Smooth muscle cell (in vitro differentiated cells): ENCODE results near the gene ADAMTSL2. TPM values are rescaled to one million over a fixed set of nuclear protein-coding genes. Genes with fewer than 3 reads are reported as not detected.

Experiments used
- DNase-seq: peaks from one replicate; lab custom pipeline; 2025; ENCODE audit not compliant: unreplicated experiment; lab: John Stamatoyannopoulos, UW
- H2AFZ ChIP-seq: fragments of 200-600 bp; sonication (generic); 2 replicates; pipeline ENCODE4 v1.6.0; 2016; ENCODE audit warnings: antibody characterized with exemption, low read depth, mild to moderate bottlenecking
- H3F3A ChIP-seq: fragments of 200-600 bp; sonication (generic); 2 replicates; pipeline ENCODE4 v1.6.0; 2017; ENCODE audit warnings: antibody characterized with exemption, low read depth
- H3K27ac ChIP-seq: fragments of 200-600 bp; sonication (generic); 2 replicates; pipeline ENCODE4 v1.5.1; 2016; ENCODE audit warnings: low read depth, mild to moderate bottlenecking
- H3K27me3 ChIP-seq: fragments of 200-600 bp; sonication (generic); 2 replicates; pipeline ENCODE4 v1.6.1; 2016; ENCODE audit warnings: low read depth, mild to moderate bottlenecking
- H3K36me3 ChIP-seq: fragments of 200-600 bp; sonication (generic); 2 replicates; pipeline ENCODE4 v1.5.1; 2016; ENCODE audit warnings: low read depth
- H3K4me1 ChIP-seq: fragments of 200-600 bp; sonication (generic); 2 replicates; pipeline ENCODE4 v1.5.1; 2016; ENCODE audit warnings: low read depth
- H3K4me2 ChIP-seq: fragments of 200-600 bp; sonication (generic); 2 replicates; pipeline ENCODE4 v1.6.0; 2016; ENCODE audit warnings: mild to moderate bottlenecking
- H3K4me3 ChIP-seq: fragments of 200-600 bp; sonication (generic); 2 replicates; pipeline ENCODE4 v1.5.1; 2016; ENCODE audit warnings: mild to moderate bottlenecking
- H3K79me2 ChIP-seq: fragments of 200-600 bp; sonication (generic); 2 replicates; pipeline ENCODE4 v1.6.0; 2016; ENCODE audit warnings: low read depth, mild to moderate bottlenecking
- H3K9ac ChIP-seq: fragments of 200-600 bp; sonication (generic); 2 replicates; pipeline ENCODE4 v1.6.0; 2016; ENCODE audit warnings: low read depth
- H3K9me3 ChIP-seq: fragments of 200-600 bp; sonication (generic); replicated peaks from 2 replicates; pipeline ENCODE4 v1.5.1; 2016; ENCODE audit warnings: low read depth
- H4K20me1 ChIP-seq: fragments of 200-600 bp; sonication (generic); 2 replicates; pipeline ENCODE4 v1.6.0; 2016; ENCODE audit warnings: low read depth
- WGBS: methylation state at CpG from one replicate; pipeline ENCODE4 v1.1.7; 2016; ENCODE audit warnings: low lambda C conversion rate; 5-methylcytosine and 5-hydroxymethylcytosine counted together
- polyA plus RNA-seq: library from polyadenylated mRNA; unstranded; fragments of >200 nt; fragmentation: Nextera tagmentation; extraction: Ambion mirVana; gene quantifications from 2 replicates; pipeline ENCODE4 v1.2.1, GENCODE V29; 2016
- total RNA-seq: library from RNA; depleted of rRNA; stranded (reverse); fragments of >200 nt; gene quantifications from 2 replicates; pipeline ENCODE4 v1.2.3, GENCODE V29; 2014
- TF ChIP-seq, protein P1 (sequence below): fragments of 200-600 bp; sonication (generic); IDR thresholded peaks from 2 replicates; pipeline ENCODE4 v1.5.1; 2017; ENCODE audit warnings: borderline replicate concordance, mild to moderate bottlenecking, antibody characterized with exemption; ENCODE audit not compliant: insufficient read depth, poor library complexity, severe bottlenecking

Gene ADAMTSL2
- total and polyA plus RNA-seq, 2 experiments from 2014 or later = 8.1 to 10.5 TPM

GRCh38 chr9:133488686-133489252 lies 45.7 kb upstream of the ADAMTSL2 start:
- Histone ChIP-seq H2AFZ (no peak overlapping the region), H3K4me2 (no peak overlapping the region), H3K9me3 (no peaks in the 10 kb centered on the region), H3K36me3 (no peaks in the 10 kb centered on the region), H3K27me3 (no peaks in the 10 kb centered on the region), H3K4me3 (no peak overlapping the region), H3K79me2 (no peaks in the 10 kb centered on the region), H3K4me1 (no peaks in the 10 kb centered on the region), H3K27ac (no peak overlapping the region), H3K9ac (no peak overlapping the region), H3F3A (no peaks in the 10 kb centered on the region), H4K20me1 (no peaks in the 10 kb centered on the region)
- TF ChIP-seq, protein P1, sequence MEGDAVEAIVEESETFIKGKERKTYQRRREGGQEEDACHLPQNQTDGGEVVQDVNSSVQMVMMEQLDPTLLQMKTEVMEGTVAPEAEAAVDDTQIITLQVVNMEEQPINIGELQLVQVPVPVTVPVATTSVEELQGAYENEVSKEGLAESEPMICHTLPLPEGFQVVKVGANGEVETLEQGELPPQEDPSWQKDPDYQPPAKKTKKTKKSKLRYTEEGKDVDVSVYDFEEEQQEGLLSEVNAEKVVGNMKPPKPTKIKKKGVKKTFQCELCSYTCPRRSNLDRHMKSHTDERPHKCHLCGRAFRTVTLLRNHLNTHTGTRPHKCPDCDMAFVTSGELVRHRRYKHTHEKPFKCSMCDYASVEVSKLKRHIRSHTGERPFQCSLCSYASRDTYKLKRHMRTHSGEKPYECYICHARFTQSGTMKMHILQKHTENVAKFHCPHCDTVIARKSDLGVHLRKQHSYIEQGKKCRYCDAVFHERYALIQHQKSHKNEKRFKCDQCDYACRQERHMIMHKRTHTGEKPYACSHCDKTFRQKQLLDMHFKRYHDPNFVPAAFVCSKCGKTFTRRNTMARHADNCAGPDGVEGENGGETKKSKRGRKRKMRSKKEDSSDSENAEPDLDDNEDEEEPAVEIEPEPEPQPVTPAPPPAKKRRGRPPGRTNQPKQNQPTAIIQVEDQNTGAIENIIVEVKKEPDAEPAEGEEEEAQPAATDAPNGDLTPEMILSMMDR = no peak
- no peak for DNase-seq
- 84% methylated on average over 18 of the region's 18 CpGs for WGBS

DNA sequence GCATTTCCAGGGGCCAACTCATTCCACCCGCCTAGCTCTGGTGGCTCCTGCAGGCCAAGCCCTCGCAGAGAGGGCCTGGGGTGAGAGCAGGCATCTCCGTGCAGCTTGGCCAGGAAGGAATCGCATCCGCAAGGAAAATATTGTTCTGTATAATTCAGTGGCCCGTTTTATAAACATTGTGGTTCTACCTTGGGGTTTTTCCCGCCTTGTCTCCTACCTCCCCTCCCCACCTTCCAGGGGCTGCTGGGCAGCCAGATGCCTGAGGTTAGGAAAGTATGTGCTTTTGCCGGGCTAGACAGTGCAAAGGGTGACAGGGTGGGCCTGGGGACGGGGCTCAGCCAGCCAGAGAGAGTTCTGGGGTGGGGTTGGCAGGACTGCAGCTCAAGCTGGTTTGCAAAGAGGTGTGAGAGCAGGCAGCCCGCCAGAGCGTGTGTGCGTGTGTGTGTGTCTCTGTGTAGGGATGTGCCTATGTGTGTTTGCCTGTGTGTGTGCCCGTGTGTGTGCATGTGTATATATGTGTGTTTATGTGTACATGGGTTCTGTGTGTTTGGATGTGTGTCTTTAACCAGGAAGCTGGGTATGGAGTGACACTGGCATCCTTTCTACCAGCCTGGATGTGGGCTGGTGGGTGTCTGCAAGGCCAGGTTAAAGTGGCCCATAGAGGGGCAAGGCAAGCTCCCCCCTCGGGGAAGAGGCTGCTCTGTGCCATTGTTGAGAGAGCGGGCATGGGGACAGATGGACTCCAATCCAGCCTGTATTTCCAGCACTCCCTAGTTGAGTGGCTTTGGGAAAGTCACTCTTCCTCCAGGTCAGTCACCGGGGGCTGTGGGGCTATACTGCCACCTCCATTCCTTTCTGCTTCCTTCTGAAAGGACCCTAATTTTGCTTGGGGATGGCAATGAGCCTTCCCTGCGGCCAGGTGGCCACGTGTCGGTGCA lies 45.0 kb upstream of the ADAMTSL2 start:
- no peaks in the 10 kb centered on the region for H3K36me3 ChIP-seq
- H3K4me2 ChIP-seq = no peak overlapping the region
- H3K4me1 ChIP-seq = no peaks in the 10 kb centered on the region
- no peak overlapping the region for H2AFZ ChIP-seq
- no peak for DNase-seq
- H3K27ac ChIP-seq = no peak overlapping the region
- H3K27me3 ChIP-seq = no peaks in the 10 kb centered on the region
- H3K4me3 ChIP-seq = no peak overlapping the region
- H3K79me2 ChIP-seq = no peaks in the 10 kb centered on the region
- no peaks in the 10 kb centered on the region for H3F3A ChIP-seq
- WGBS = 74% methylated on average over 19 of the region's 19 CpGs
- H3K9me3 ChIP-seq = no peaks in the 10 kb centered on the region
- TF ChIP-seq, protein P1 = no peak
- H3K9ac ChIP-seq = no peak overlapping the region
- H4K20me1 ChIP-seq = no peaks in the 10 kb centered on the region

DNA sequence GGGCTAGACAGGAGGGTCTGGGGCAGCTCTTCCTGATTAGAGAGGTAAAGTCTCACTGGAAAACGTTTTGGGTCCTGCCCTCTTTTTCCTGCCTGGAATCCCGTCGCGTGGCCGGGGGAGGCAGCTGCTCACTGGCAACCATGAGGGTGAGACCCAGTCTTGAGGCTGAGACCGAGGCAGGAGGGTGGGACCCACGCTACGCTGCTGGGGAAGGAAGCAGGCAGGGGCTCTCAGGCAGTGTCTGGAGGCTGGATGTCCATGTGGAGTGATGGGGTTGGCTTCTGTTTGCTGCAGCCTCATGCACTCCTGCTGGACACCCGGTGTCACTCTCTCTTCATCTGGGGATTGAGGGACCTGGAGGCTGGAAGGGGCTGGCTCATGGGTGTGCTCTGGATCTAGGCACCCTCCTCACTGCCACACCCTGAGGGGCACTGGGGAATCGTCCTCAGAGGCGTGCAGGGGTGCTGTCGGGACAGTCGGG lies 44.3 kb upstream of the ADAMTSL2 start:
- Histone ChIP-seq H3K4me1 (no peaks in the 10 kb centered on the region), H3K9ac (no peak overlapping the region), H4K20me1 (no peaks in the 10 kb centered on the region), H3K79me2 (no peaks in the 10 kb centered on the region), H3K4me3 (no peak overlapping the region), H3K36me3 (no peaks in the 10 kb centered on the region), H3K27me3 (no peaks in the 10 kb centered on the region), H3K9me3 (no peaks in the 10 kb centered on the region), H3F3A (no peaks in the 10 kb centered on the region), H3K4me2 (no peak overlapping the region), H3K27ac (no peak overlapping the region), H2AFZ (no peak overlapping the region)
- TF ChIP-seq, protein P1 = no peak
- DNase-seq = no peak
- WGBS = 85% methylated on average over 13 of the region's 13 CpGs
